ENCODE data around the gene NCOA7.
"Not testable (repeated sequence)": the region's sequence is repeated elsewhere in the genome, so short reads cannot be mapped to it uniquely, and the experiment has no call there.

The NCOA7 gene

DNA sequence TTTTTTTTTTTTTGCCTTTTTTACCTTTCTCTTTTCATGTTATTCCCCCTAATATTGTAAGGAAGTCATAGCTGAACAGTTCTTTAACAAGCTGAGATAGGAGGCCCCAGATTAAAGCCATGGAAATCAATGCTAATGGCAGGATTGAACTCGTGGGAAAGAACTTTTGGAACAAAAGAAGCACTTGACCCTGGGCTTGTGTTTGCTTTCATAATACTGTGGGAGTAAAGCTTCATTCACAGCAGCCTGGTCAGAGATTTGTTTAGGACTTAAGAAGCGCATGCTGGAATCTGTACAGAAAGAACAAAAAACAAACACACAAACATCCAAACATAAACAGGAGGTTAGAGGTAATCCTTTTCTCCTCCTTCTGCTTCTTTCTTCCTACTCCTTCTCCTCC, 36.2 kb upstream of the NCOA7 start:
- DNase-seq (ENCODE audit: low read depth), result no peak

GRCh38 chr6:125759184-125759902, 31.4 kb upstream of the NCOA7 start:
- DNase-seq (ENCODE audit: low read depth), result no peak

DNA sequence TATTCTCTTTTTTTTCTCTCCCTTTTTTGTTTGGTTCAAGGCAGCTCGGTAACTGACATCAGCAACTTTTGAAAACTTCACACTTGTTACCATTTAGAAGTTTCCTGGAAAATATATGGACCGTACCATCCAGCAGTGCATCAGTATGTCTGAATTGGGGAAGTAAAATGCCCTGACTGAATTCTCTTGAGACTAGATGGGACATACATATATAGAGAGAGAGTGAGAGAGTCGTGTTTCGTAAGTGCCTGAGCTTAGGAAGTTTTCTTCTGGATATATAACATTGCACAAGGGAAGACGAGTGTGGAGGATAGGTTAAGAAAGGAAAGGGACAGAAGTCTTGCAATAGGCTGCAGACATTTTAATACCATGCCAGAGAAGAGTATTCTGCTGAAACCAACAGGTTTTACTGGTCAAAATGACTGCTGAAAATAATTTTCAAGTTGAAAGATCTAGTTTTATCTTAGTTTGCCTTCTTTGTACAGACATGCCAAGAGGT, 30.8 kb upstream of the NCOA7 start:
- no peak for DNase-seq (ENCODE audit: low read depth)

GRCh38 chr6:125764121-125764671, 26.6 kb upstream of the NCOA7 start:
- DNase-seq (ENCODE audit: low read depth), result no peak

- no peak for DNase-seq (ENCODE audit: low read depth)
Measured at GRCh38 chr6:125765944-125766343, 24.8 kb upstream of the NCOA7 start.

- DNase-seq (ENCODE audit: low read depth), result no peak
Measured at GRCh38 chr6:125766641-125767040, 24.1 kb upstream of the NCOA7 start.

DNA sequence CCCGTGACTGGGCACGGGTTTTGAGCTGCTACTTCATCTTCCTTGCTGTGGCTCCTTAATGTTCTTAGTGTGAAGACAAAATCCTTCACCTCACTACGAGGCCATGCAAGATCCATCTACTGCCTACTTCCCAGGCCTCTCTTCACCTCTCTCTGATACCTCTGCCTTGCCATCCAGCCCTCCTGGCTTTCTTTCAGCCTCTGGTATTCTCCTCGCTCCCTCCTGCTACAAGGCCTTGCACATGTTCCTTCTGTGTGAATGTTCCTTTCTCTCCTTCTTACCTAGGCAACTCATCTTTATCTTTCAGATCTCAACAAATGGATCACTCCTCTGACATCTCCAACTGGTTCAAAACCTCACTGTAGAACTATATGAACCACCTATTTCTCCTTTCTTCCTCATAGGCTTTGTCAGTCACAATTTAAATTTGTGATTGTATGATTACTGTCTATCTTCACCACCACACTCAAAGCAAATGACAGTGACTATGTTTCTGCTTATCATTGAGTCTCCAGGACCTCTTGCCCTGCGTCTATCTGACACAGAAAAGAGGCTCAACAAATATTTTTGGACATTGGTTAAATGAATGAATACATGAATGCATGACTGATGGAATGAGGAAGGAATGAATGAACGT, 21.5 kb upstream of the NCOA7 start:
- DNase-seq (ENCODE audit: low read depth), result no peak

GRCh38 chr6:125773387-125774341, 17.1 kb upstream of the NCOA7 start:
- no peak for DNase-seq (ENCODE audit: low read depth)

- not testable (repeated sequence) for DNase-seq (ENCODE audit: low read depth)
Measured at GRCh38 chr6:125776107-125776826, 14.5 kb upstream of the NCOA7 start.

DNA sequence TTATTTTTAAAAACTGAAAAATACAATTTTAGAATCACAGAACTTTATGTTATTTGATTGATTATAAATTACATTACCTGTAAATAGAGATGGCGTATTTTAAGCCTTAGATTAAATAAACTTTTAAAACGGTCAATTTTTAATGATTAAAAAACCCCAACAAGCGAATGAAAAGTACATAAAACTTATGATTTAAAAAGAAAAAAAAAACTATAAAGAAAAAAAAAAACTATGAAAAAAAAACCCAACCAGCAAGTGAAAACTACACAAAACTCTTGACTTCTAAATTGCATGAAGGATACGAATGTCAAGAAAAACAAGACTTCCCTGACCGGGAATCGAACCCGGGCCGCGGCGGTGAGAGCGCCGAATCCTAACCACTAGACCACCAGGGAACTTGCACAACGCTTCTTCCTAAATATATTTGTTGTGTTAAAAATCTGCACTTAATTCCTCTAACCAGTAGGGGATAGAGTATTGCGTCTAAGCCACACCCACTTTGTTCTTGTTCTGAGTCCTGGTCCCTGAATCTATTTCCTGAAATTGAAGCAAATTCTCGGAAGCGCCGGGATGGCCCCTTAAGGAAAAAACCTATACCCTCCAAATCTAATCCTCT, 10.7 kb upstream of the NCOA7 start:
- DNase-seq (ENCODE audit: low read depth), result peak; percentile 73

DNA sequence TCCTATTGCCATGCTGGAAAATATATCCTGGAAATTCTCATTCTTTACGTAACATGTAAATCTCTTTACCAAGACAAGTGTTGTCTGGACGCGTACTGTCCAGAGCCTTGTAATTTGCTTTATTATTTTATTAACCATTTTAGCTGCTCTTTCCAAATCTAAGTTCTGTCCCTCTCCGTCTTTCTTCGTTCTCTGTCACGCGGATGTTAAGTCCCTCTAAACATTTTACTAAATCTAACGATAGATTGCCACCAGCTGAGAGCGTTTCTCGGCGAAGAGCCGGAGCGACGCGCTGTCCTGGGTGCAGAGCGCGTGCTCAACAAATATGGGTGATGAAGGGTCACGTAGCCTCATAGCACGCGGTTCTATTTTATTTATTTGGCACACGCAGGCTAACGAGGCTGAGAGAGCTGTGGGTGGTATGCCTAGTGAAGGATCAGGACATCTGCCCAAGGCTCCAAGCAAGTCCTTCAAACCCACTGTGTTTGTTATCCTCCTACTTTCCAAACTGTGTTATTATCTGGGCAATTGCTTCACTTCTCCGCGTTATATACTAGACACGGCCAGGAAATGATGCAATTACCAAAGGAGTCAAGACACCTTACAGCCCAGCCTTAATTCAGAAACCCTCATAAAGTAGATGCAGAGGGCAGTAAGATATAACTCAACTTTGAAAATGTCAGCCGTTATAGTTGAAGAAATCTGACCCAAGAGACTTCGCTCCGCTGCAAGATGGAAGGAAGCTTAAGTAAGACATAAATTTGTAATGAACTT, 10.0 kb upstream of the NCOA7 start:
- DNase-seq (ENCODE audit: low read depth), result peak; percentile 47

GRCh38 chr6:125781314-125781868, 9.4 kb upstream of the NCOA7 start:
- DNase-seq (ENCODE audit: low read depth), result peak; percentile 42

GRCh38 chr6:125784365-125784764, 6.4 kb upstream of the NCOA7 start:
- DNase-seq (ENCODE audit: low read depth), result no peak

DNA sequence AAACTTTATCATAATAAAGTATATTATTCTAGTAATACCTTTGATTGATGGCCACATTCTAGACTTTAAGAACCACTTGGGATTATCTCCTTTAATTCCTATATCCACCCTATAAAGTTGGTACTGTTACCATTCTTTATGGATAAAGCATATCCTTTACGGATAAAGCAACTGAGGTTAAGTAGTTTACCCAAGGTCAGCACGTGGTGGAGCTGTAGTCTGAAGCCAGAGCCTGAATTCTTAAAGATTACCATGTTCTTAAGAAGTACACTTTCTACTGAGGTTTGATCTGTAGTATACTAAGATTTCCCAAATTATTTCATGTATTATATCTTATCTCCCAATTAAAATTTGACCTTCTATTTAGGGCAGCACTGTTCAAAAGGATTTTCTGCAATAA, 3.0 kb upstream of the NCOA7 start:
- no peak for DNase-seq (ENCODE audit: low read depth)

DNA sequence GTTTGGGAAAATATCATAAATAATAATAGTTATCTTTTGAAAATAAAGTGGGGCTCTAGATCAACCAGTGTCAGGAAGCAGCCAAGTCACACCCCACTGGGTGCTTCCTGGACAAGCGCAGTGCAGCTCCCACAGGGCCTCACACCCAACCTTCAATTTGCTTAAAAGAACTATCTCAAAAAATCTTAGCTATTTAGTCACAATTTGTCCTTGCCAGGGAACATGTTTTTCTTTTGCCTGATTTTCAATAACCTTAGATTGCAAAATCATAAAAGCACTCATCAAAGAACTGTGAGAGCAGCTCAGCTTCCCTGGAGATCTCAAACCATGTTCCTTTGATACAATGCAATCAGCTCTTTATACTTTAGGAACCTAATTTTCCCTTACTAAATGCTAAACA, 1.6 kb upstream of the NCOA7 start:
- no peak for DNase-seq (ENCODE audit: low read depth)

DNA sequence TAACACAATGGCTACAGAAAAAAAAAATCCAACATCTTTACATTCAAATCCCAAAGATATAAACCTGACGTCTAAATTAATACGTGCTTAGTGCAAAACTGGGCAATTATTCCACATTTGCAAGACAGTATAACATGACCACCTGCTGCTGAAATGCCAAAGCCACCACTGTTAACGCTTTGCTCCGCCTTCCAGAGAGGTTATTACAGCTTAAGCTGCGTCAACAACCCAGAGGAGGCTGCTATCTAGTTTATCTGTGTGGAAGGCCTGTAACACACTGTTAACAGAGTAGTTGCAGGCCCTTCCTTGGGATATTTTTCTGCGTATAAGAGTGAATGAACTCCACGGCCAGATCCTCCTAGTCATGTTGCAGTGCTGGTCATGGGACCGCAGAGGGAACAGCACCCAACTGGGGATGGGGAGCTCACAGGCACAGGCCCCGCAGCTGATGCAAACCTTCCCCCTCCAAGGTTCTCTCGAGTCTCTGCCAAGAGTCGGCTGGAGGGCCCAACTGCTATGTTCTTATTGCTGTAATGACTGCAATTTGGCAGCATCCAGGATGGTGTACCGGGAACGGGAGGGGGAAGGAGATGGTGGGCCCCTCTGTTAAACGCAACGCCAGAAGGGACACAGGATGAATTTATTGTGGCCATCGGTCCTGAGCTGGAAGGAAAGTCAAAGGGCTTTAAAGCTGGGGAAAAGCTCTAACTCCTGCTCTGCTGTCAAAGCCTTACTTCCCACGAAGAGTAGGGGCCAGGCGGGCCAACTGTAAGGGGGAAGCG, 993 bp upstream of the NCOA7 start:
- no peak for DNase-seq (ENCODE audit: low read depth)

DNA sequence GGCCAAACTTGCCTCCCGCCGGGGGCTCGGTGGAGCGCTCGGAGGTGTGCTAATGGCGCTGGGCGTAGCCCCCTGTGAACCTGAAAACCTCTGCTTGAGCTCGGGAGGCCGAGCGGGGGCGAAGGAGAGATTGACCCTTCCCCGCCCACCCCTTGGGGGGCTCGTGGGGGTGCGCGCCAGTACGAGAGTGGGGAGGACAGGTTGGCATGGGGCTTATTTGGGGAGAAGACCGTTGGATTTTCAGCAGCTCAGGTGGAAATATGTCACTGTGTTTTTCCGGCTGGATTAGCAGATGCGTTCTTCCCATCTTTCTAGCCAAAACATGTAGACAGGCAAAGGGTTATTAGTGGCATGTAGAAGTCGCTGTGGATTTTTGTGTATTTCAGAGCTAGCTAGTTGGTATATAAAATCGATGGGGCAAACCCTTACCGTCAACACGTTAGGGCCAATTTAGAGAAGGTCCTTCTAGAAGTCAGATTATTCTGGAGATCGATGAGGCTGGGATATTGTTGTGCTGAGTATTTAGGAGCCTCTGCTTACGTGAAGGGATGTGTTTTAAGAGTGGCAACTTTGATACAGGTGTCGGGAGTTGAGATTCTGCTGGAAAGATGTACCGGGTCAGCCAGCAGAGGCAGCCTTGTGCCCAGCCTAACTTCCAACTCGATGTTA, 525 bp downstream of the NCOA7 start:
- DNase-seq (ENCODE audit: low read depth), result no peak

DNA sequence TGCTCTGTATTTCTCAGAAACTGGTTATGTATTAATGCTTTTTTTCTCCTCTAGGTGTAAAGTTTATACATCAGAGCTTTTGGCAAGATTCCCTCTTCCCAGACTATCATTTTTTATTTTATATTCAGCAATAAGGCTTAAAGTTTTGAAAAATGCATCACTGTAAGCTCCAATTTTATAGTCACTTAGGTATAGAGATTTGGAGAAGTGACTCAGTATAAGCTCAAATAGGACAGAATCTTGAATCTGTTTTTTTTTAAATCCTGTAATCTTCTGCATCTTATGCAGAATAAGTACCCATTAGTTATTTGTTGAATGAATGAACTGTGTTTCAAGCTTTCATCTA, 1.0 kb downstream of the NCOA7 start:
- no peak for DNase-seq (ENCODE audit: low read depth)

GRCh38 chr6:125792172-125792571, 1.4 kb downstream of the NCOA7 start:
- DNase-seq (ENCODE audit: low read depth), result no peak

Measured in stimulated activated CD4-positive, alpha-beta T cell treated with anti-CD3 and anti-CD28 coated beads, Interleukin-2, amount 100 ng/mL, for 4 hours (primary cell).